ENCODE results near the gene ADGRL2. TPM values are rescaled to one million over a fixed set of nuclear protein-coding genes. Genes with fewer than 3 reads are reported as not detected.

ADGRL2 gene
- total RNA-seq, 1 experiment from 2014 or later, result 34.2 TPM

DNA sequence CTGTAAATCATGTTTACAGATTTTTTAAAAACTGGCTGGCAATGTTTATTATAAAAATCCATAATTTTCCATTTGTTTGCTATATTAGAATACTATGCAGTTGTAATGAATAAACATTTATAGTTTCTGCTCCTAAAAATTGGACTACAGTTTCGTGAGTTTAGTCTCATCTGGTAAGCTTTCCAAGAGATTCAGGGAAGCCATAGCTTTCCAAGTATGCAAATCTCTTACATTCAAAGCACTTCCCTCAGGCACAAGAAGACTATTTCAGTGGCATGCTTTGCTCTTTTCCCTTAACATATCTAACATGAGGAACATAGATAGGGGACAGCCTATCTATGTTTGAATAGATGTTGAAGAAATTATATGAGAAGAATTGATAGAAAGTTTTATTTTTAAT lies 77.2 kb downstream of the ADGRL2 start:
- Histone ChIP-seq H3K27ac (ENCODE audit: low read length) (no peak overlapping the region), H3K36me3 (ENCODE audit: control insufficient read depth, insufficient read depth, low read length) (no peaks in the 10 kb centered on the region), H3K27me3 (ENCODE audit: control insufficient read depth, insufficient read depth, low read length) (no peaks in the 10 kb centered on the region), H3K9me3 (ENCODE audit: control insufficient read depth, insufficient read depth, low read depth, low read length) (no peaks in the 10 kb centered on the region), H3K4me3 (ENCODE audit: low read depth in 2 of 2, low read length in 2 of 2) (no peak overlapping the region), H3K4me1 (ENCODE audit: control insufficient read depth, insufficient read depth, low read length) (peaks cover 12% of the 10 kb centered on the region; the same call in 1 of the 2 replicates)
- ChIA-PET CTCF (no interaction called here), POLR2A (no interaction called here)
- intact Hi-C loops (cut with micrococcal nuclease; ENCODE audit: unreplicated experiment) (no loop called here), in situ Hi-C loops (cut with HindIII; ENCODE audit: low pct_unique_long_range_greater_than_20kb, low sequenced_read_pairs) (no loop called here)
- ATAC-seq (no peak), DNase-seq (ENCODE audit: low read depth, low spot score) (no peak)
- TF ChIP-seq TCF7L2 (IDR thresholded peaks at IDR 0.05; ENCODE audit: low read depth, low read length), result no peak
- no peak for TF ChIP-seq SIN3A (IDR thresholded peaks at IDR 0.05; ENCODE audit: borderline replicate concordance, insufficient read depth, low read depth, low read length)
- no peak for TF ChIP-seq POLR2AphosphoS5 (IDR thresholded peaks at IDR 0.05; ENCODE audit: low read depth, low read length)
- TF ChIP-seq, protein P1, sequence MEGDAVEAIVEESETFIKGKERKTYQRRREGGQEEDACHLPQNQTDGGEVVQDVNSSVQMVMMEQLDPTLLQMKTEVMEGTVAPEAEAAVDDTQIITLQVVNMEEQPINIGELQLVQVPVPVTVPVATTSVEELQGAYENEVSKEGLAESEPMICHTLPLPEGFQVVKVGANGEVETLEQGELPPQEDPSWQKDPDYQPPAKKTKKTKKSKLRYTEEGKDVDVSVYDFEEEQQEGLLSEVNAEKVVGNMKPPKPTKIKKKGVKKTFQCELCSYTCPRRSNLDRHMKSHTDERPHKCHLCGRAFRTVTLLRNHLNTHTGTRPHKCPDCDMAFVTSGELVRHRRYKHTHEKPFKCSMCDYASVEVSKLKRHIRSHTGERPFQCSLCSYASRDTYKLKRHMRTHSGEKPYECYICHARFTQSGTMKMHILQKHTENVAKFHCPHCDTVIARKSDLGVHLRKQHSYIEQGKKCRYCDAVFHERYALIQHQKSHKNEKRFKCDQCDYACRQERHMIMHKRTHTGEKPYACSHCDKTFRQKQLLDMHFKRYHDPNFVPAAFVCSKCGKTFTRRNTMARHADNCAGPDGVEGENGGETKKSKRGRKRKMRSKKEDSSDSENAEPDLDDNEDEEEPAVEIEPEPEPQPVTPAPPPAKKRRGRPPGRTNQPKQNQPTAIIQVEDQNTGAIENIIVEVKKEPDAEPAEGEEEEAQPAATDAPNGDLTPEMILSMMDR (IDR thresholded peaks at IDR 0.05), result no peak
- no peak for TF ChIP-seq REST (IDR thresholded peaks at IDR 0.05; ENCODE audit: insufficient read depth in 1 of 2, low read depth in 2 of 2, low read length in 1 of 2)
- BruUV-seq (replicated peaks), result no TSS peak

DNA sequence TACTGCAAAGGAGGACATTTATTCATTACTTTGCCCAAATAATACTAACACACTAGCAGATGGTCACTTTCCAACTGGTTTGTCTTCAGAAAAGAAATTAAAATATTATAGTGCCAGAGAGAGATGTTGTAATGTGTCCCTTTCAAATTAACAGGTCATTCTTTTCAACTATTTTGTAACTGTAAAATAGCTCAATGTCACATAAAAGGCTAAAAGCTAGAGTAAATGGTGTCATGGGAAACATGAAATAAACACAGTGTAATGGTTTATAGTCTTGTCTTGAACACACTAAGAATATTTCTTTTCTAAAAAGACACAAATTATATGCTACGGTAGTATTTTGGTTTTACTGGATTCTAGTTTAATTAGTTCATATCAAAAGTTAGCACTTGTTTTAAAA lies 77.8 kb downstream of the ADGRL2 start:
- BruUV-seq (replicated peaks), result no TSS peak
- TF ChIP-seq, protein P1 (IDR thresholded peaks at IDR 0.05), result no peak
- TF ChIP-seq SIN3A (IDR thresholded peaks at IDR 0.05; ENCODE audit: borderline replicate concordance, insufficient read depth, low read depth, low read length) (no peak), POLR2AphosphoS5 (IDR thresholded peaks at IDR 0.05; ENCODE audit: low read depth, low read length) (no peak), TCF7L2 (IDR thresholded peaks at IDR 0.05; ENCODE audit: low read depth, low read length) (no peak), REST (IDR thresholded peaks at IDR 0.05; ENCODE audit: insufficient read depth in 1 of 2, low read depth in 2 of 2, low read length in 1 of 2) (no peak)
- DNase-seq (ENCODE audit: low read depth, low spot score), result no peak
- CTCF ChIA-PET, result no interaction called here
- H3K9me3 ChIP-seq (ENCODE audit: control insufficient read depth, insufficient read depth, low read depth, low read length), result no peaks in the 10 kb centered on the region
- peaks cover 12% of the 10 kb centered on the region; the same call in 1 of the 2 replicates for H3K4me1 ChIP-seq (ENCODE audit: control insufficient read depth, insufficient read depth, low read length)
- in situ Hi-C loops (cut with HindIII; ENCODE audit: low pct_unique_long_range_greater_than_20kb, low sequenced_read_pairs) (no loop called here), intact Hi-C loops (cut with micrococcal nuclease; ENCODE audit: unreplicated experiment) (no loop called here)
- no peaks in the 10 kb centered on the region for H3K36me3 ChIP-seq (ENCODE audit: control insufficient read depth, insufficient read depth, low read length)
- no peak overlapping the region for H3K27ac ChIP-seq (ENCODE audit: low read length)
- no peaks in the 10 kb centered on the region for H3K27me3 ChIP-seq (ENCODE audit: control insufficient read depth, insufficient read depth, low read length)
- ATAC-seq, result no peak
- H3K4me3 ChIP-seq (ENCODE audit: low read depth in 2 of 2, low read length in 2 of 2), result no peak overlapping the region
- POLR2A ChIA-PET, result no interaction called here
